HG03442 (cell line): ENCODE data around the gene SRCAP.
A peak's percentile ranks its signal among the peaks of the same experiment; 100 is the strongest.
"Not testable (repeated sequence)": the region's sequence is repeated elsewhere in the genome, so short reads cannot be mapped to it uniquely, and the experiment has no call there.

Source experiments
- ATAC-seq: cut with Tn5 transposase; IDR thresholded peaks from one replicate; pipeline ENCODE4 v1.9.1; 2021; ENCODE audit warnings: mild to moderate bottlenecking, moderate library complexity; ENCODE audit not compliant: unreplicated experiment

The SRCAP gene

GRCh38 chr16:30697264-30698138 lies 1.5 kb upstream of the SRCAP start:
- ATAC-seq = no peak

- ATAC-seq = peak; percentile 82
Measured at GRCh38 chr16:30698139-30698815, 694 bp upstream of the SRCAP start.

GRCh38 chr16:30699615-30700099 lies 686 bp downstream of the SRCAP start:
- ATAC-seq = no peak

DNA sequence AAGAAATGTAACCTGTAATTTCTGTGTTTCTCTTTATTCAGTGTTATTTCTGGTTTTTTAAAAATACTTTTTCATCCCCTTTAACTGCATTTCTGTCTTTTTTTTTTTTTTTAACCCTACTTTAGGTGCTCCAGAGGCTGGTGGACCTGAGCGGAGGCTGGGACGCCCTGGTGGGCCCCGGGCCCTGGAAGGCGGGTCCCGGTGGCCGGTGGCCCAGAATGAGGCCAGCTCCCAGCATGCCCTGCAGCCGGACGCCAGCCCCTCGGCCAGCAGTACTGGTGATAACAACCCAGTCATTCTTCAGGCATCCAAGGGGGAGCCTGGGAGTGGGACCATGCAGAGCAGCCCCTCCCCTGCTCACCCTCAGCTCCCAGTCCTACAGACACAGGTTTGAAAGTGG lies 1.5 kb downstream of the SRCAP start:
- no peak for ATAC-seq

DNA sequence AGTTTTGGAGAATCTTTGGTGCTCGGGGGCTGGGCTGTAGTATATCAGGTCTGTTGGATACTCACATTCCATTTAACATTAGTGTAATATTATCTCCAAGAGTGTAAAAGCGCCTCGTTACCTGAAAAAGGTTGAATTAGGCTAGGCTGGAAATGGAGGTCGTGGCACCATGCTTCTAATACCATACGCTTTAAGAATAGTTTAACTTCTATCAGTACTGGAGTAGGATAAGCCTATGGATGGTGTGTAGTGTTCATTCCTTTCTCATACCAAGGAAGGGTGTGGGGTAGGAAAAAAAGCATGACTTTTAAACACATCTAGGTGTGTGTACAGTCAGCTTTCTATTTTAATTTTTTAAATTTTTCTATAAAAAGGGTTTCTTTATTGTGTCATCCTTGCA lies 2.0 kb downstream of the SRCAP start:
- ATAC-seq = no peak

DNA sequence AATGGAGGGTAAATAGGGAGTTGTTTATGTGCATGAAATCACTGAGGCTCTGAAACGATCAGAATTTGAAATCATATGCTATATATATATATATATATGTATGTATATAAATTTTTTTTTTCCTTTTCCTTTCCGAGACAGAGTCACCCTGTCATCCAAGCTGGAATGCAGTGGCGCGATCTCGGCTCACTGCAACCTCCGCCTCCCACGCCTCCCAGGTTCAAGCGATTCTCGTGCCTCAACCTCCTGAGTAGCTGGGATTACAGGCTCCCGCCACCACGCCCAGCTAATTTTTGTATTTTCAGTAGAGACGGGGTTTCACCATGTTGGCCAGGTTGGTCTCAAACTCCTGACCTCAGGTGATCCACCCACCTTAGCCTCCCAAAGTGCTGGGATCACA lies 4.1 kb downstream of the SRCAP start:
- ATAC-seq = not testable (repeated sequence)

DNA sequence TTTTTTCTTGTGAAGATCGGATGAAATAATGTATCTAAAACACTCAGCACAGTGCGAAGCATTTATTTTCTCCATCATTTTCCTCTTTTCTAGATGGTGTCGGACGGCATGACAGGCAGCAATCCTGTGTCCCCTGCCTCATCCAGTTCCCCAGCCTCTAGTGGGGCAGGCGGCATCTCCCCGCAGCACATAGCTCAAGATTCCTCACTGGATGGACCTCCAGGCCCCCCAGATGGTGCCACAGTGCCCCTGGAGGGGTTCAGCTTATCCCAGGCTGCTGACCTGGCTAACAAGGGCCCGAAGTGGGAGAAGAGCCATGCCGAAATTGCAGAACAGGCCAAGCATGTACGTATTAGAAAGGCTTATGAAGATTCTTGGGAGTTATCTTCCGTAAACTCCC lies 5.0 kb downstream of the SRCAP start:
- ATAC-seq = no peak

- no peak for ATAC-seq
Measured at GRCh38 chr16:30706046-30706445, 7.1 kb downstream of the SRCAP start.

DNA sequence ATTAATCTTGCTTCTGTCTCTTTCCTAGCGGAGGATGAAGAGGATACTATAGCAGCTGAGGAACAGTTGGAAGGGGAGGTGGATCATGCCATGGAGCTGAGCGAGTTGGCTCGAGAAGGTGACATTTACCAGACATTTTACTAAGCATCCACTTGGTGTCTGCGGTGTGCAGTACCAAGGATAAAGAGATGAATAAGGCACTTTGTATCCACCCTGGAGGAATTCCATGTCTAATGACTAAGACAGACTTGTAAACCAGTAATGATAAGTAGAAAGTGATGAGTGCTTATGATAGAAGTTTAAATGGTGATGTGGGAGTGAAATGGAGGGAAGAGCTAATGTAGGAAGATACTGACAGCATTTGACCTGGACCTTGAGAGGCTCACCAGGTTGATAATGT lies 12.0 kb downstream of the SRCAP start:
- ATAC-seq = no peak

- ATAC-seq = no peak
Measured at GRCh38 chr16:30711712-30712111, 12.7 kb downstream of the SRCAP start.

GRCh38 chr16:30715750-30716445 lies 16.9 kb downstream of the SRCAP start:
- peak; percentile 63 for ATAC-seq

DNA sequence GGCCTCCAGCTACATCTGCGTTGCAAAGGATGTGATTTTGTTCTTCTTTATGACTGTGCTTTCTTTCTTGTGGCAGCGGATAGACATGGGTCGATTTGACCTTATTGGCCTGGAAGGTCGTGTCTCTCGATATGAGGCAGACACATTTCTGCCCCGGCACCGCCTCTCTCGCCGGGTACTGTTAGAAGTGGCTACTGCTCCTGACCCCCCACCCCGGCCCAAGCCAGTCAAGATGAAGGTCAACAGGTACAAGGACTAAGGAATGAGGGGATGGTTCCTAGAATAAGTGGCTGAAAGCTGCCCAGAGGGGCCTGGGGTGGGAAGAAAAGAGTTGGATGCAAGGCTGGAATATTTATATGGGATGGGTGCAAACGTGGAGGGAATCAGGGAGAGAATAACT lies 21.1 kb downstream of the SRCAP start:
- no peak for ATAC-seq

- ATAC-seq = no peak
Measured at GRCh38 chr16:30720694-30721093, 21.7 kb downstream of the SRCAP start.

GRCh38 chr16:30721167-30721566 lies 22.2 kb downstream of the SRCAP start:
- no peak for ATAC-seq

DNA sequence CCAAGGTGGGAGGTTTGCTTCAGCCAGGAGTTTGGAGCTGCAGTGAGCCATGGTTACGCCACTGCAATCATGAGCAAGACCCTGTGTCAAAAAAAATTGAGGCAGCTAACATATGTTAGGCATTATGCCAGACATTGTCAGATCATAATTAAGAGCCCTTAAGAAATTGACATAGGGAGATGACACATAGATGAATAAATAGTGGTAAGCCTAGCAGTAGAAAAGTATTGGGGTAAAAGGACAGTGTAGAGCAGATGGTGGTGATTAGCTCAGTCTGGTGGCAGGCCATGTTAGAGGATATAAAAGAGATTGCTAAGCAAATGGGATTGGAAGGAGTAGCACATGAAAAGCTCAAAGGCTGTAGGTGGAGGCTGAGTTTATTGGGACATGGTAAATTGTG lies 22.6 kb downstream of the SRCAP start:
- ATAC-seq = no peak

DNA sequence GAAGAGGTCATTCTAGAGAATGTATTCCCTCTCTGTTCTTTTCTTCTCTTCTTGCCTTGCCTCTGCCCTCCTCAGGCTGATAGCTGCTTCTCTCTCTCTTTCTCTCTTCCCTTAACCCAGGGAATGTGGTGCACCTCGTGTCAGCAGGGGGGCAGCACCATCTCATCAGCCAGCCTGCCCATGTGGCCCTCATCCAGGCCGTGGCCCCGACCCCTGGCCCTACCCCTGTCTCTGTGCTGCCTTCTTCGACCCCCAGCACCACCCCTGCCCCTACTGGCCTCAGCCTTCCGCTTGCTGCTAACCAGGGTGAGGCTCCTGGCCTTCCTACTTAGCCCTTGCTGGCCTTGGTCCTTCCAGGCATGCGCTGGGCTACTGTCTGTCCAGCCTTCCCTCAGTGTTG lies 23.5 kb downstream of the SRCAP start:
- ATAC-seq = no peak

DNA sequence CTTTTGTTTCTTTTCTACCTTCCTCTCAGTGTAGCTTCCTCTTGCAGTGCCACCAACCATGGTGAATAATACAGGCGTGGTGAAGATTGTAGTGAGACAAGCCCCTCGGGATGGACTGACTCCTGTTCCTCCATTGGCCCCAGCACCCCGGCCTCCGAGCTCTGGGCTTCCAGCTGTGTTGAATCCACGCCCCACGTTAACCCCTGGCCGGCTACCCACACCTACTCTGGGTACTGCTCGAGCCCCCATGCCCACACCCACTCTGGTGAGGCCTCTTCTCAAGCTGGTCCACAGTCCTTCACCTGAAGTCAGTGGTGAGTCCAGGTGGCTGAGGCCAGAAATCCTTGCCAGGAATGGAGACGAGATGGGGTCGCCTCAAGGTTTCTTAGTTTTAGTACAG lies 23.9 kb downstream of the SRCAP start:
- ATAC-seq = no peak

- ATAC-seq = no peak
Measured at GRCh38 chr16:30723725-30724355, 24.9 kb downstream of the SRCAP start.

GRCh38 chr16:30724641-30725417 lies 25.9 kb downstream of the SRCAP start:
- ATAC-seq = no peak

GRCh38 chr16:30725418-30725792 lies 26.4 kb downstream of the SRCAP start:
- no peak for ATAC-seq
